Left ventricle myocardium superior (tissue), 1 donor: ENCODE data around the gene CACNA1A. TPM values are rescaled to one million over a fixed set of nuclear protein-coding genes. Genes with fewer than 3 reads are reported as not detected.

ENCODE experiments used
- ATAC-seq: fragments of 200-7000 bp; cut with Tn5 transposase; one replicate; pipeline ENCODE4 v1.9.1; 2020; ENCODE audit warnings: mild to moderate bottlenecking, moderate library complexity
- DNase-seq: peaks from one replicate; pipeline ENCODE4 v3.0.0-alpha.2; 2020
- intact Hi-C: fragments of 100-400 bp; cut with micrococcal nuclease; formaldehyde crosslinking; loops from one replicate; pipeline ENCODE4 v1.11.0; 2022
- total RNA-seq: library from RNA; stranded (reverse); fragmentation: NEBNext Ultra II Directional; extraction: Animal tissue kit (Norgen Biotek cat#: 25700); gene quantifications from one replicate; pipeline ENCODE4 v1.2.1, GENCODE V29; 2021
- donor health status: DM: no; HTN: yes; CAD: no; lungs with severe emphysema.

The CACNA1A gene
- total RNA-seq, 1 donor from 2014 or later, result 0.42 TPM

- ATAC-seq (no peak), DNase-seq (no peak)
- intact Hi-C loops, result no loop called here
These were observed 4.0 kb downstream of the CACNA1A start for GRCh38 chr19:13502231-13502630.

GRCh38 chr19:13499692-13500091 is 6.6 kb downstream of the CACNA1A start:
- intact Hi-C loops, result no loop called here
- DNase-seq, result no peak
- no peak for ATAC-seq

DNA sequence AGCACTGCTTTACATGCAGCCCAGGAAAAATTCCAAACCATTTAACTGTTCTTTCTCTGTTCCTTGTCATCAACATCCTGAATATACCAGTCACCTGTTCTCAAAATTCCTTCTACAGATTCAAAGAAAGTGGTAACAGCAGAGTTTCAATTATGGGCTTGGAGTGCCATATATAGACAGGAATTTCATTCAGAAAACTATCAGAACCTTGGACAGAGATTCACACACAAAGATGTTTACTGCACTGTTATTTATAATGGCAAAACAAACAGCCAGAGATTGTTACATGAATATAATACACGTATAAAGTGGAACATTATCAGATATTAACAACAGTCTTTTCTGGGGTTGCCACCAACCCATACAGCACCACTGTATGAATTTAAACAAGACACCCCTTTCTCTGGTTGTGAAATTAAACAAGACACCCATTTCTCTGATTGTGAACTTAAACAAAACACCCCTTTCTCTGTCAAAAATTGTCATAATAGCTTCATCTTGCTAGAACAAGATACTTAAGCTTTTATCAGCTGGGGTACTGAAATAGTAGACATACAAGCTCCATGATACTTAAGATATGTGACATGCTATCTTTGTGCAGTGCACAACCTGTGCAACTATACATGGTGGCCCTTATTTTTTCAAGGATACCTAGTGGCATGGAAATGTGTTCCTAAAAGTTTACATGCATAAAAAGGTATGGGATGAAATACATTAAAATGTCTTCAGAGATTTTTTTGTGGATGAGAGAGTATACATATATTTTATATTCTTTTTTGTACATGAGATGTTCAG is 12.6 kb downstream of the CACNA1A start:
- ATAC-seq (no peak), DNase-seq (no peak)
- intact Hi-C loops, result no loop called here

GRCh38 chr19:13492128-13492527 is 14.2 kb downstream of the CACNA1A start:
- DNase-seq, result no peak
- no peak for ATAC-seq
- intact Hi-C loops, result no loop called here

- ATAC-seq (no peak), DNase-seq (no peak)
- intact Hi-C loops, result no loop called here
These were observed 18.3 kb downstream of the CACNA1A start for GRCh38 chr19:13487985-13488384.

DNA sequence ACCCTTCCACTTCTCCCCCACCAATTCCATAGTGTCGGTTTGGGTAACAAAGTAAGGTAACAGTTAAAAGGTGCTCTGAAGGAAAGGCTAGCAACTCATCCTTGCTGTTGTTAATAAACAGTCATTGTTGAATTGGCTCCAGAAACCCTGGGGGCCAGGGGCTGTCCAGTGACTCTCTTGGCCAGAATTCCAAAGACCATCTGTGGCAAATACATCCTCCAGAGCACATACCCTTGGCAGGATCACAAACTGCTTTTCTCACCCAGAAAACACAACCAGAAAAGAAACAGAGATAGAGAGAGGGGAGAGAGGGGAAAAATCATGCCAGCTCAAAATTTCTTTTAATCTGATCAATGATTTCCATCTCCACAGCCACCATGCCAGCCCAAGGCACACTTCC is 22.1 kb downstream of the CACNA1A start:
- DNase-seq, result no peak
- no peak for ATAC-seq
- intact Hi-C loops, result no loop called here

GRCh38 chr19:13483215-13483614 is 23.1 kb downstream of the CACNA1A start:
- ATAC-seq (no peak), DNase-seq (no peak)
- intact Hi-C loops, result no loop called here

DNA sequence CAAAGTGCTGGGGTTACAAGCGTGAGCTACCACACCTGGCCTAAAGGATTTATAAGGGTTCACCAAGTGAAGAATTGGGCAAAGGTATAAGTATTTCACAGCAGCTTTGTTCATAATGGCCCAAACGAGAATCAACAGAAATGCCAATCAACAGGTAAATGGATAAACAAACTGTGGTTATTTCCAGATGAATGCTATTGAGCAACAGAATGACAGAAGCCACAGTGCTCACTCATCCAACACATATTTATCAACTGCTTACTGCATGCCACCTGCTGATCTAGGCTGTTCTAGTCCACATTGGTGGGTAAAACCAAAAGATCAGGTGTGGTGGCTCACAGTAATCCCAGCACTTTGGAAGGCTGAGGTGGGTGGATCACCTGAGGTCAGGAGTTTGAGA is 27.7 kb downstream of the CACNA1A start:
- DNase-seq, result no peak
- intact Hi-C loops, result no loop called here
- ATAC-seq, result no peak

- intact Hi-C loops, result no loop called here
- no peak for DNase-seq
- no peak for ATAC-seq
These were observed 30.2 kb downstream of the CACNA1A start for GRCh38 chr19:13476071-13476470.

- DNase-seq (no peak), ATAC-seq (no peak)
- intact Hi-C loops, result no loop called here
These were observed 31.2 kb downstream of the CACNA1A start for GRCh38 chr19:13475044-13475443.

DNA sequence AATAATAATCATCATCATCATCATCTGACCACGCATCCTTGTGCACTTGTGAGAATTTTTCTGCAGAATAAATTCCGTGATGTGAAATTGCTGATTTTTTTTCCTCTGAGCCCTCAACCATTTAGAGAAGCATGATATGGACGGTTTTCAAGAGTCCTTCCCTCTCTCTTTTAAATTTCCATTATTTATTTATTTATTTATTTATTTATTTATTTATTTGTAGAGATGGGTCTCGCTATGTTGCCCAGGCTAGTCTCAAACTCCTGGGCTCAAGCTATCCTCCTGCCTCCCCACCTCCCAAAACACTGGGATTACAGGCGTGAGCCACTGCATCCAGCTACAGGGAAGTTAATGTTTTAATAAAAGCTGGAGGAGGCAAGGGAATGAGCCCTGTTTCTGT is 39.6 kb downstream of the CACNA1A start:
- ATAC-seq (no peak), DNase-seq (no peak)
- intact Hi-C loops, result no loop called here

GRCh38 chr19:13463296-13463695 is 43.0 kb downstream of the CACNA1A start:
- intact Hi-C loops, result no loop called here
- ATAC-seq (no peak), DNase-seq (peak; percentile 32)

DNA sequence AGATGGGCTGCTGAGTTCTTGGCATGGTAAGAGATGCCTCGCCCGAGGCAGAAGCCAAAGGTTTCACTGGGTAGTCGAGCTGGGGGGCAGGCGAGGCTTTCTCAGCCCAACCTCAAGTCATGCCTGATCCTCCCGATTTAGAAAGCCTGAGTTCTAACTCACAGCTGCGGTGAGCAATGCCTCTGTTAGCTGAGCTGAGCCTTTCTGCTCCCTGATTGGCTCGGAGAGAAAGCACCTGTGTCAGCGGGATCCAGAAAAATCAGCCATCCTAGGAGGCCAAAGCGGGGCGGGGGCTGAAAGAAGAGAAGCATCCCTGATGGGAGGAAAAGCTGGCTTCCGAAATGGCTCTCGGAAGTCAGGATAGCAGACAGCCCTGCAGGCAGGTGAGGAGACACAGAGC is 44.7 kb downstream of the CACNA1A start:
- ATAC-seq, result no peak
- intact Hi-C loops, result no loop called here
- no peak for DNase-seq

GRCh38 chr19:13460045-13460444 is 46.2 kb downstream of the CACNA1A start:
- no peak for DNase-seq
- intact Hi-C loops, result no loop called here
- ATAC-seq, result no peak

- no peak for ATAC-seq
- intact Hi-C loops, result no loop called here
- DNase-seq, result no peak
These were observed 46.9 kb downstream of the CACNA1A start for GRCh38 chr19:13459351-13459750.

DNA sequence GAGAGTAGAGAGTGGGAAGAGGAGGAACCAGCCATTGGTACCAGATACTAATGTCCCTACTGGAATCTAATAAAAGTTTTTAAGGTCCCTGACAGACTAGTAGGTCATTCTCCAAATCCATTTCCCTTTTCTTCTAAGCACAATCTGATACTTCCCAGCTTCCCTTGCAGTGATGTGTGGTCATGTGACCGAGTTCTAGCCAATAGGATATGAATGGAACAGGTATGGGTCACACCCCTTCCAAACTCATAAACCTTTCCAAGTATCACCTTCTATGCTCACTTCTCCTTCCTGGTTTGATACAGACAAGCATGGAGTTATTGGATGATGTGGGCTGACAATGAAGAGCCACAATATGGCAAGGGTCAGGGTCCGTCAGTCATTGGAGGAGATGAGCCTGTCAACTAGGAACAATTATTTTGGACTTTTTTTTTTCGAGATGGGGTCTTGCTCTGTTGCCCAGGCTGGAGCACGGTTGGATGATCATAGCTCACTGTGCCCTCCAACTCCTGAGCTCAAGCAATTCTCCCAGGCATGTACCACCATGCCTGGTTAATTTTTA is 54.8 kb downstream of the CACNA1A start:
- ATAC-seq (no peak), DNase-seq (no peak)
- intact Hi-C loops, result no loop called here

GRCh38 chr19:13447978-13448377 is 58.3 kb downstream of the CACNA1A start:
- intact Hi-C loops, result no loop called here
- DNase-seq (no peak), ATAC-seq (no peak)

DNA sequence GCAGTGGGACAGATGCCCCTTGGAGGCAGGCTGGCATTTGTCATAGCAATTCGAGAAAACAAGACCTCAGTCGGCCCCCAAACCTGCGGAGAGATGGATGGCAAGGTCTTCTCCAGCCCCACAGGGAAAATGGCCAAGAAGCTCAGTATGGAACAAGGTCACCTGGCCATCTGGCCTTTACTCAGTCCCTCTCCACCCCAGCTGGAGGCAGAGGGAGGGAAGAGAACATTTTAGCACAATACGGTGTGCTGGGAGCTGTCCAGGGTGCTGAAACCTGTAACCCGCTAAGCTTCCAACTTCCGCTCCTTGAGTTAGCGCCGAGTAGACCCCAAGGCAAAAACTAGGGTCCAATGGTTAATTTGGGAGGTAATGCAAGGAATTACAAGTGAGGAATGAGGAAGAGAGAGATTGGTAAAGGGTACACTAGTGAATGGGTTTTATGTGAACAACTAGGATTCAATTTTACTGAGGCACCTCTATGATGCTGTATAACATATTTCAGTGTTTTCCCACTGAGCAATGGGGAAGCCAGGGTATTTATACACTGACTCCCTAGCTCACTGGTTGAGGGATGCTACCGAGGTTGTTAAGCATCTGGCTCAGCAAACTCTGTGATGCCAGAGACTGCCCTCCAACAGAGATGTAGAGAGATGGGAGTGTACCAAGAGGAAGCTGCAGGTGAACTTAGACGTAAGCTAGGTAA is 64.3 kb downstream of the CACNA1A start:
- ATAC-seq (no peak), DNase-seq (peak; percentile 31)
- intact Hi-C loops, result no loop called here

DNA sequence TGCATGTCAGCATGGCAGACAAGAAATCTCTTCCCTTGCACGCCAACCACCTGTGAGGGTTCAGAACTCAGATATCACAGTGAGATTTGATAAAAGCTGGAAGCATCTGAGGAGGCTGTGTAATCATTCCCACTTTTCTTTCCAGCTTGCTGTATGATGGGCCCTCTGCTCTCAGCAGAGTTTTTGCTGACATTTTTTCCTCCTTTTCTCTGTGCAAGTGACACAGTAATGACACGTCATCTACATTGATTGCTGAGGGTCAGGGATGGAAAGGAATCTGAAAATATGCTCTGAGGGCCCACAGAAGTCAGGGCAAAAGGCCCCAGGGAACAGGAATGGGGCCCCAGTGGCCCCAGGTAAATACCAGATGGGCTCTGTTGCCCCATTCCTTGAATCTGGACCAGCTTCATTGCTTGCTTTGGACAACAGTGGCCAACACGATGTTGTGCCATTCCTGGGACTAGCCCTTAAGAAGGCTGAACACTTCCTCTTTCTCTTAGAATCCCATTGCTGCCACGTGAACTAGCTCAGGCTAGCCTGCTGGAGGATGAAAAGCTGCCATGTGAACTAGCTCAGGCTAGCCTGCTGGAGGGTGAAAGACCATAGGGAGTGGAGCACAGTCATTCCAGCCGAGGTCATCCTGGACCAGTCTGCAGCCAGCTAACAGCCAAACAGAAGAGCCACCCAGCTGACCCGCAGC is 68.2 kb downstream of the CACNA1A start:
- intact Hi-C loops, result no loop called here
- ATAC-seq (no peak), DNase-seq (no peak)

DNA sequence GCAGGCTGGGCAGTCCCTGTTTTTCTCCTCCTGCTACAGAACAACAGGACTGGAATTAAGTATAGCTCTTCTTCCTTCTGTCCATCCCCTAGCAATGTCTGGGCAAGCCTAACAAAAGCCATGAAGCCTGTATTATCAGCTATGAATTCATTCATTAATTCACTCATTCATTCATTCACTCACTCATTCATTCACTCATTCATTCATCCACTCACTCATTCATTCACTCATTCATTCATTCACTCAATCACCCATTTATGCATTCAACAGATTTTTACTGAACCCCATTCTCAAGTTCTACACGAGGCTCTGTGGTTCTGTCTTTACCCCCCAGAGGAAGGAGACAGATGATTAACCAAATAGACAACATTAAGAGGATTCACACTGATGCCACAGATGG is 69.9 kb downstream of the CACNA1A start:
- no peak for DNase-seq
- no peak for ATAC-seq
- intact Hi-C loops, result no loop called here
